ENCODE results near the gene SPA17. TPM values are rescaled to one million over a fixed set of nuclear protein-coding genes. Genes with fewer than 3 reads are reported as not detected.
A peak's percentile ranks its signal among the peaks of the same experiment; 100 is the strongest.

The SPA17 gene
- total RNA-seq, 1 experiment from 2014 or later: 3.8 TPM

- TF ChIP-seq ZNF532 (CRISPR knock-in tag; IDR thresholded peaks at IDR 0.05; ENCODE audit: borderline replicate concordance) (no peak), ZNF232 (CRISPR knock-in tag; IDR thresholded peaks at IDR 0.05) (no peak), NR1H2 (CRISPR knock-in tag; IDR thresholded peaks at IDR 0.05) (no peak), E2F5 (CRISPR knock-in tag; IDR thresholded peaks at IDR 0.05) (no peak), STAT6 (CRISPR knock-in tag; conservative IDR thresholded peaks at IDR 0.05; ENCODE audit: low read depth) (no peak), SP1 (CRISPR knock-in tag; conservative IDR thresholded peaks at IDR 0.05) (no peak), ZNF423 (CRISPR knock-in tag; IDR thresholded peaks at IDR 0.05) (no peak), JUN (CRISPR knock-in tag; IDR thresholded peaks at IDR 0.05) (no peak)
Measured at GRCh38 chr11:124639186-124639585, 34.5 kb upstream of the SPA17 start (continued).

GRCh38 chr11:124640666-124641065 is 33.0 kb upstream of the SPA17 start:
- TF ChIP-seq SP1 (CRISPR knock-in tag; conservative IDR thresholded peaks at IDR 0.05): no peak
- no peak for TF ChIP-seq IRF2 (CRISPR knock-in tag; IDR thresholded peaks at IDR 0.05; ENCODE audit: borderline replicate concordance, low read depth)
- no peak for TF ChIP-seq NFE2L1 (CRISPR knock-in tag; IDR thresholded peaks at IDR 0.05)
- no peak for TF ChIP-seq NR3C1 (CRISPR knock-in tag; conservative IDR thresholded peaks at IDR 0.05; ENCODE audit: low read depth)
- TF ChIP-seq ESRRA (CRISPR knock-in tag; IDR thresholded peaks at IDR 0.05; ENCODE audit: borderline replicate concordance): no peak
- no peak for TF ChIP-seq GABPB1 (CRISPR knock-in tag; IDR thresholded peaks at IDR 0.05)
- TF ChIP-seq SMAD3 (CRISPR knock-in tag; IDR thresholded peaks at IDR 0.05; ENCODE audit: borderline replicate concordance): no peak
- no peak for TF ChIP-seq MYBL2 (CRISPR knock-in tag; IDR thresholded peaks at IDR 0.05)
- TF ChIP-seq ZNF532 (CRISPR knock-in tag; IDR thresholded peaks at IDR 0.05; ENCODE audit: borderline replicate concordance): no peak
- TF ChIP-seq EMX1 (CRISPR knock-in tag; IDR thresholded peaks at IDR 0.05): no peak
- no peak for TF ChIP-seq ZNF512 (CRISPR knock-in tag; IDR thresholded peaks at IDR 0.05; ENCODE audit: borderline replicate concordance)
- TF ChIP-seq PRDM15 (CRISPR knock-in tag; IDR thresholded peaks at IDR 0.05): no peak
- TF ChIP-seq RELA (CRISPR knock-in tag; IDR thresholded peaks at IDR 0.05; ENCODE audit: borderline replicate concordance): no peak
- Mint-ChIP-seq H3K9me3 (peaks cover 9% of the 10 kb centered on the region), H3K4me1 (peaks cover 9% of the 10 kb centered on the region), H3K27me3 (ENCODE audit: low read depth) (no peaks in the 10 kb centered on the region), H3K4me3 (no peak overlapping the region), H3K27ac (no peak overlapping the region), H3K36me3 (peaks cover 14% of the 10 kb centered on the region; the same call in 1 of the 2 replicates)
- ChIA-PET POLR2A (no interaction called here), CTCF (interaction anchor here (0.7 to 2.0 kb wide), 17 partner anchors 8 to 292 kb away, joined by 3 to 9 read pairs (median 4); partner anchors contain the start of genes ROBO3, SIAE and SPA17)
- peak; percentile 41 for DNase-seq (ENCODE audit: low spot score)
- peak; percentile 75 for ATAC-seq

All from WTC11 (cell line).